SU-DHL-6 (cell line): Measurements from ENCODE around the gene RNF157.

ENCODE experiments used
- CTCF ChIP-seq: fragments of 200-600 bp; sonication (generic); IDR thresholded peaks from one replicate; pipeline ENCODE4 v1.5.1; 2017; ENCODE audit warnings: antibody characterized with exemption, mild to moderate bottlenecking, low read length, moderate library complexity; ENCODE audit not compliant: insufficient read depth, poor library complexity, severe bottlenecking
- EZH2phosphoT487 ChIP-seq: fragments of 200-600 bp; sonication (generic), shearing (Covaris generic); conservative IDR thresholded peaks from 2 replicates; pipeline ENCODE4 v1.6.1; 2018; ENCODE audit warnings: mild to moderate bottlenecking, antibody characterized with exemption, low read length, moderate library complexity, mixed read lengths

DNA sequence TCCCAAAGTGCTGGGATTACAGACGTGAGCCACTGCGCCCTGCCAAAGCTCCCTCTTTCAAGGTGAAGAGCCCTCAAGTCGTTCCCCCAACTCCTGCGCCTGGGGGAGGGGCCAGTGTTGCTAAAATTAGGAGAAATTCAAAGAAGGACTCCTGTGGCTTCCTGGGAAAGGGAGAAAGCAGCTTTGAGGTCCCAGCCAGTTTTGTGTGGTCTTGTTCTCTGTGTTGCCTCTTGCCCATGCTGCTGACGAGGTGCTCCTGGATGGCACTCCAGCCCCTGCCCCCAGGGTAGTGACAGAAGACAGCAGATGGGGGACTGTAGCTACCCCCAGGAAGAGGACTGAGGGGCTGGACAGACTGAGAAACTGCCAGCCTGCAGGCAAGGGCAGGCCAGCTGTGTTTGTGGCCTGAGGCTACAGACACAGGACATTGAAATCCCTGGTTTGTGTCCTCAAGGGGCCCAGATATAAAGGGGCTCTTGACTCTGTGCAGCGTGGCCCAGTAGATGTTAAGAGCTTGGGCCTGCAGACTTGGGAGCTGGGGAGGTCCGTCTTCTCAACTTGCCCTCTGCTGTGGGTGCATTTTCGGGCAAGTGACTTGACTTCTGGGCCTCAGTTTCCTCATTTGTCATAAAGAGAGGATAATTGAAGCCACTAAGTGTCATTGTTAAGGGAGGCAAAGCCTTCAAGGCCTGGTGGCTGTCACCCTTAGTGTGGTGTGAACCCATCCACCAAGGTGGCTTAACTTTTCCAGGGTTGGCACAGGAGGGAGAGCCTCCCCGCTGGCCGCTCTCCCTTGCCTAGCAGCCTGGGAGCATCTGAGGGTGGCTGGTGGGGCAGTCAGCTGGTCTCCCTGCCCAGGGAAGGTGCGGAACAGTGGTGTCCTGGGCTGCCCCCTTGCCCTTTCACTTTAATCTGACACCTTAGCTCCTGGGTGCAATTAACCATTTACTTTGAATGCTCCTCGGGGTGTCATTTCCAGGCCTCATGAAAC lies 29.0 kb upstream of the RNF157 start:
- TF ChIP-seq CTCF (no peak), EZH2phosphoT487 (no peak)
